ENCODE results near the gene SUPT3H. TPM values are rescaled to one million over a fixed set of nuclear protein-coding genes. Genes with fewer than 3 reads are reported as not detected.

The SUPT3H gene
- polyA plus RNA-seq, 3 donors, result 2.4 to 3.5 (median 2.5) TPM

GRCh38 chr6:44808148-44808547, 569.6 kb downstream of the SUPT3H start:
- Mint-ChIP-seq H3K27me3 (ENCODE audit: low read depth in 3 of 3) (no peaks in the 10 kb centered on the region), H3K27ac (no peak overlapping the region), H3K4me3 (no peak overlapping the region), H3K4me1 (peaks cover 3% of the 10 kb centered on the region), H3K36me3 (no peaks in the 10 kb centered on the region), H3K9me3 (peaks cover 0 to 2% (median 0%) of the 10 kb centered on the region in 7 donors)
- Histone ChIP-seq H3K27ac (ENCODE audit: low read depth in 1 of 2, low read length in 2 of 2) (no peak overlapping the region), H2AFZ (ENCODE audit: insufficient read depth, low read depth, low read length, poor library complexity, severe bottlenecking) (no peak overlapping the region), H3K9me3 (replicated peaks in 1 of 2; ENCODE audit: control insufficient read depth in 1 of 2, insufficient read depth in 1 of 2, low read length in 2 of 2) (no peaks in the 10 kb centered on the region), H3K36me3 (replicated peaks in 1 of 2; ENCODE audit: control insufficient read depth in 1 of 2, insufficient read depth in 2 of 2, low read length in 2 of 2) (no peaks in the 10 kb centered on the region), H3K4me3 (replicated peaks in 1 of 3; ENCODE audit: low read depth in 2 of 3, low read length in 3 of 3) (no peak overlapping the region), H3K79me2 (ENCODE audit: insufficient read depth, low read length) (no peaks in the 10 kb centered on the region), H3K4me1 (ENCODE audit: control insufficient read depth in 1 of 2, insufficient read depth in 2 of 2, low read length in 2 of 2) (no peaks in the 10 kb centered on the region), H3K9ac (ENCODE audit: insufficient read depth, low read length, poor library complexity, severe bottlenecking) (no peak overlapping the region), H3K4me2 (replicated peaks; ENCODE audit: extremely low read depth, low read length, poor library complexity, severe bottlenecking) (no peak overlapping the region), H4K20me1 (ENCODE audit: insufficient read depth, low read length) (no peaks in the 10 kb centered on the region), H3K27me3 (ENCODE audit: control insufficient read depth in 2 of 2, insufficient read depth in 2 of 2, low read length in 2 of 2) (no peaks in the 10 kb centered on the region)
- TF ChIP-seq CTCF (IDR thresholded peaks at IDR 0.05), result no peak
- intact Hi-C loops (cut with micrococcal nuclease), result no loop called here
- 100% methylated on average over 3 of the region's 5 CpGs for WGBS (ENCODE audit: insufficient coverage)
- no peak for DNase-seq

- intact Hi-C loops (cut with micrococcal nuclease), result no loop called here
- Histone ChIP-seq H2AFZ (ENCODE audit: insufficient read depth, low read depth, low read length, poor library complexity, severe bottlenecking) (no peak overlapping the region), H3K9ac (ENCODE audit: insufficient read depth, low read length, poor library complexity, severe bottlenecking) (no peak overlapping the region), H3K36me3 (replicated peaks in 1 of 2; ENCODE audit: control insufficient read depth in 1 of 2, insufficient read depth in 2 of 2, low read length in 2 of 2) (no peaks in the 10 kb centered on the region), H3K4me2 (replicated peaks; ENCODE audit: extremely low read depth, low read length, poor library complexity, severe bottlenecking) (no peak overlapping the region), H3K4me1 (ENCODE audit: control insufficient read depth in 1 of 2, insufficient read depth in 2 of 2, low read length in 2 of 2) (peaks cover 0 to 11% of the 10 kb centered on the region in 2 donors), H4K20me1 (ENCODE audit: insufficient read depth, low read length) (no peaks in the 10 kb centered on the region), H3K79me2 (ENCODE audit: insufficient read depth, low read length) (no peaks in the 10 kb centered on the region), H3K9me3 (replicated peaks in 1 of 2; ENCODE audit: control insufficient read depth in 1 of 2, insufficient read depth in 1 of 2, low read length in 2 of 2) (no peaks in the 10 kb centered on the region), H3K27me3 (ENCODE audit: control insufficient read depth in 2 of 2, insufficient read depth in 2 of 2, low read length in 2 of 2) (no peaks in the 10 kb centered on the region), H3K4me3 (replicated peaks in 1 of 3; ENCODE audit: low read depth in 2 of 3, low read length in 3 of 3) (no peak overlapping the region), H3K27ac (ENCODE audit: low read depth in 1 of 2, low read length in 2 of 2) (no peak overlapping the region)
- 96% methylated on average over 4 of the region's 5 CpGs for WGBS (ENCODE audit: insufficient coverage)
- peaks cover 8% of the 10 kb centered on the region for H3K4me1 Mint-ChIP-seq
- H3K27me3 Mint-ChIP-seq (ENCODE audit: low read depth in 3 of 3), result peaks cover 0 to 1% (median 0%) of the 10 kb centered on the region in 3 donors
- H3K27ac Mint-ChIP-seq, result no peak overlapping the region
- no peaks in the 10 kb centered on the region for H3K36me3 Mint-ChIP-seq
- no peak for TF ChIP-seq CTCF (IDR thresholded peaks at IDR 0.05)
- H3K9me3 Mint-ChIP-seq, result peaks cover 0 to 2% (median 0%) of the 10 kb centered on the region in 7 donors
- no peak for DNase-seq
- no peak overlapping the region for H3K4me3 Mint-ChIP-seq
Observed at GRCh38 chr6:44806656-44807055, 571.1 kb downstream of the SUPT3H start.
